CD4-positive, alpha-beta T cell treated with Interferon gamma for 1 hour (primary cell): ENCODE results near the gene SURF4.
A peak's percentile ranks its signal among the peaks of the same experiment; 100 is the strongest.

ENCODE experiments used
- DNase-seq: peaks from one replicate; pipeline ENCODE4 v3.0.0-alpha.2; 2020

The SURF4 gene

GRCh38 chr9:133375724-133376654, at the start of gene SURF4, which contains the start of gene STKLD1:
Gene SURF4, minus strand, starts transcription at chr9:133376060. Its CDS starts 91 bp downstream, at chr9:133375969.
Gene STKLD1, plus strand, starts transcription at chr9:133376366. Its CDS starts 108 bp downstream, at chr9:133376474.
- DNase-seq = peak; percentile 93

DNA sequence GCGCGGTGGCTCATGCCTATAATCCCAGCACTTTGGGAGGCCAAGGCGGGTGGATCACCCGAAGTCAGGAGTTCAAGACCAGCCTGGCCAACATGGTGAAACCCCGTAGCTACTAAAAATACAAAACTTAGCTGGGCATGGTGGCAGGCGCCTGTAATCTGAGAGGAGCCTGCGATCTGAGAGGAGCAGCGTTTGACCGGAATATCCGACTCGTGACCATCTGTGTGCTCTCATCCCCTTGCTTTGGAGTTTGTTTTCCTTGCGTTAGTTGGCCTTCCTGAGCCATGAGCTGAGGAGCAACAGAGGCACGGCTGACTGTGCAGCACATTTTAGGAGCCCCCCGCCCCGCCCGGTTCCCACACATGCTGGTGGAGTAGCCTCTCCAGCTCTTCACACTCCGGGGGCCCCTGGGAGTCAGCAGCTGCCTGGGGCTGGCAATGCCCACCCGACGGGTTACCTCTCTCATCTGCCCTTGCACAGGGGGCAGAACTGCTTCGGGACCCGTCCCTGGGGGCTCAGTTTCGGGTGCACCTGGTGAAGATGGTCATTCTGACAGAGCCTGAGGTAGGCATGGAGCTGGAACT, 49.3 kb upstream of the SURF4 start:
- no peak for DNase-seq

- DNase-seq = no peak
Observed at GRCh38 chr9:133424187-133424586, 48.3 kb upstream of the SURF4 start.

DNA sequence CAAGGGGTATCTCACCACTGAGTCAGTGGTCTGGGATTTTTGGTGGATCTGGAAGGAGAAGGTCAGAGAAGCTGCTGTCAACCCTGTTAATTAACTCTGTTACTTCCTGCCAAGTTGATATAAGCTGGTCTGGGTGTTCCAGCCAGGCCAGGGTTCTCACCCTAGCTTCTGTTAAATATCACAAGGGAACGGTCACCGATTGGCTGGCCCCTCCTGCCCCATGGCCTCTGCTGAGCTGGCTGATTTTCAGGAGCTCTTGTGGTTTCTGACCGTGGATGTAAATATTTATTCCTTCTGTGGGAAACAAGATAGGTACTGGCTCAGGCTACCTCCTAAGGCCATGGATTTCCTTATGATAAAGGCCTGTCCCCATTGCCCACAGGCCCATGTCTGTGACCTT, 47.4 kb upstream of the SURF4 start:
- DNase-seq = no peak

DNA sequence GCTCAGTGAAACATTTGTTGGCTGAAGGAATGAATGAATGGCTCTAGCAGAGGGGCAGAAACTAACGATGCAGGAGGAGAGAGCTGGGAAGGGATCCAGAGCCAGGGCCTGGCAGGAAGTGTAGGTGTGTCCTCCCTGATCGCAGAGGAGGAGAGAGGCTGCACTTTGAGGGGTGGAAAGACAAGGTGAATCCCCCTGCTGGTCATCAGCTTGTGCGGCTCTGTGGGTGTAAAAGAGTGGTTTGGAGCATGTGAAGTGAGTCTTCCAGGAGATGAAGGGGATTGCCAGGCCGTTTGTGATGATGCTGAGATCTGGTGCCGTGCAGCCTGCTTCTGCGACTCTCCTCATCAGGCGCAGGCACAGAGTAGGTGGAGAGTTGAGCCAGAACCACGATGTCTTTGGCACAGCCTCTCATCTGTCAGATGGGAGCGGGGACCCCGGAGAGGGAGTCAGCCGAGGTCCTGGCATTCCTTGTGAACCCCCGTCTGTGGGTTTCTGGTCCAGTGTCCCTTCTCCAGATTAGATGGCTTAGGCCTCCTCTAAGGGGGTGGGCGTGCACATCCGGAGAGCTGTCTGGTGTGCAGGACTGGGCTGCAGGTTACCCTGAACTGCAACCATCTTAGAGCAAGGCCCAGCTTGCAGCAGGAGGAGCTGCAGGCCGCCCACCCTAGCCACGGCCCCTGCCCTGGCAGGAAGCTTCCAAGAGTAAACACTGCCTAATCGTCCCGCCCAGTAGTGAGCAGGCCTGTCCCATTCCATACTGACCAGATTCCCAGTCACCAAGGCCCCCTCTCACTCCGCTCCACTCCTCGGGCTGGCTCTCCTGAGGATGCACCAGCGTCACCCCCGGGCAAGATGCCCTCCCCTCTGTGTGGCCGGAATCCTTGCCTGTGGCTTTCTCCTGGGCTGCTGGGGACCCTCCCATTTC, 46.0 kb upstream of the SURF4 start, which contains the start of gene ADAMTS13:
Gene ADAMTS13, plus strand, starts transcription at position 753 of the 928 bp plus-strand sequence. Its CDS starts 77 bp downstream, at position 830.
- no peak for DNase-seq

DNA sequence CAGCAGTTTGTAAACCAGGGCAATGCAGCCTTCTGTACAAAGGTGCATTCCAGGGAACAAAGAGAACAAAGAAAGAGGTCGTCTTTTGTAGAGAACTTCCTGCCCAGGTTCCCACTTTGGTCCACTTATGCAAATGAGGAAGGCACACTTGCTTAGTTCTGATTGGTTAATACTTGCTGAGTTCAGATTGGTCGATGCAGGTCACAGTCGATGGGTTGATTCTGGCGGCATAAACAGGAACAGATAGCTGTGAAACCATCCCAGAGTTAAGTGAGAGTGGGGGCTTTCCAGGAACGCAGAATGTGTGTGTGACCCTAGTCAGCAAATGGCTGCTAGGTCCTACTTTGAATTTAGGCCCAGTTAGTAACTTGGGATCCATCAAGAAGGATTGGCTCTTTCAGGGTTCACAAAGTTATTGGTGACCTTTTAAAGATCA, 44.5 kb upstream of the SURF4 start:
- DNase-seq = peak; percentile 66

DNA sequence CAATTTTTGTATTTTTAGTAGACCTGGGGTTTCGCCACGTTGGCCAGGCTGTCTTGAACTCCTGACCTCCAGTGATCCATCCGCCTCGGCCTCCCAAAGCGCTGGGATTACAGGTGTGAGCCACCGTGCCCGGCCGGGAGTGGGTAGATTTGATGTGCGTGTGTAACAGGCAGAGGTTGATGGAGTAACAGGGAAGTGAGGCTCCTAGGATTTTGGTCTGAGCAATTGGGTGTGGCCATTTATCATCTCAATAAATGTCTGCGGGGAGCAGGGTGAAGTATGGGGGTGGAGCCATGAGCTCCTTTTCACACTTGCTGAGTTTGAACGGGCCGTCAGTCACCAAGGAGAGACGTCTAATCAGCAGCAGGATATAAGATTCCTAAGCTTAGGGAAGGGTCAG, 43.1 kb upstream of the SURF4 start:
- DNase-seq = no peak

DNA sequence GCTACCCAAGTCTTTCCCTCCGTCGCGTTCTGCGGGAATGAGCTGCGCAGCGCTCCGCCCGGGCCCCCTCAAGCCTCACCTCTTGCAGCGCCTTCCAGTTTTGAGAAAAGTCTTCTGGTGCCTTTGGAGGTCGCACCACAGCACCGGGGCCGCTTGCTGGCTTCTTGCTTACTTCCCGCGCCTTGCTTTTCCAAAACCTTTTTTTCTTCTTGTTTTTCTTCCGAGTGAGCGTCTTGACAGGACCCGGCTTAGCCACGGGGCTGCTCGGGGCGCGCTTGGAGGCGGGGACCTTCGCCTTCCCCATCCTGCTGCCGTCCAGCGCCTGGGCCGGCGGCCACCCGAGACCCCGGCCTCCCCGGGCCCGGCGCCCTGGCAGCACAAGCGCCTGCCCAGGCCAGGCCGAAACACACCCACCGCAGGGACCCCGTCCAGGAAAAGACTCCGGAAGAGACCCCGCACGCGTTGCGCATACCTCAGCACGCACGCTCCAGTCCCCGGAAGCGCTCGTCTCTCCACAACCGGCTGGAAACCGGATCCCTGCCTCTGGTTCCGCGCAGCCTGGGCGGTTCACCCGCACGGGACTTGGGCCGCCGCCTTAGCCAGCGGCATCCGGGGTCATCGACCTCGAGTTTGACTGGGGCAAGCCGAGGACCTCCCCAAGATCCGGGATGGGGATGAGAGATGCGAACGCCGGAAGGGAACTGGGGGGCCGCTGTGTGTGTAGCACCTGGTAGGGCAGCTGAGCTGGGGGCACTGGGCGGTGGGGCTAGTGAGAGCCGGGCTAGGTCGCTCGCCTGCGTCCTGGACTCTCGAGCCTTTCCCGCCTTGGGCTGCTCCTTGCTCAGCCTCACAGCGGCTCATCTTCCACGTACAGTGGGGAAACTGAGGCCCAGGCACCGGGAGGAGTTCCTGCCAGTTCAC, 41.9 kb upstream of the SURF4 start, which contains the start of gene REXO4:
Gene REXO4, minus strand, starts transcription at position 470 of the 921 bp plus-strand sequence. Its CDS starts 166 bp downstream, at position 304.
- DNase-seq = peak; percentile 82

DNA sequence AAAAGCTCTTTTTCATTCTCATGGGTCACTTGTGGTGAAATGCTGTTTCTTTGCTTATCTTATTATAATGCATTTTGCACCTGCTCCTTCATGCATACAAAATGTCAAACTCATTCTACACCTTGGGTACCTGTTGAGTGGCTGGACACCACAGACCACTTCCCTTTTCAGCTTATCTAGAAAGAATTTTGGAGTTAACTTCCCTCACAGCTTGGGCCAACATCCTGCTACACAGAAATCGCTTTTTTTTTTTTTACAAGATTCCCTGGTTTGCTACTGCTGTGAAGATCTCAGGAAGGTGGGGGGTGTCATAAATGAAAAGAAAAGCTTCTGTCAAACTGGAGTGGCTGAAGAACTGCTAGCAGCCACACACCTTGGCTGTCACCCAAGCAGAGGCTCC, 39.3 kb upstream of the SURF4 start:
- DNase-seq = no peak

DNA sequence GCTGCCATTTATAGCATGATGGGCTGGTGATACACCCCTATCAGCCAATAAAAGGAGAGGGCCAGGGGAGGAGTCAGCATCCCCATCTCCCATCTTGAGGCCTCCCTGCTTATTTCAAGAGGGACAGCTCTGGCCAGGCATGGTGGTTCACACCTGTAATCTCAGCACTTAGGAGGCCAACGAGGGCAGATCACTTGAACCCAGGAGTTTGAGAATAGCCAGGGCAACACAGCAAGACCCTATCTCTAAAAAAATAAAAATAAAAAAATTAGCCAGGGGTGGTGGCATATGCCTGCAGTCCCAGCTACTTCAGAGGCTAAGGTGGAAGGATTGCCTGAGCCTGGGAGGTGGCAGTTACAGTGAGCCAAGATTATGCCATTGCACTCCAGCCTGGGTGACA, 32.2 kb upstream of the SURF4 start:
- no peak for DNase-seq

GRCh38 chr9:133406480-133407307, 30.8 kb upstream of the SURF4 start:
- DNase-seq = peak; percentile 78

DNA sequence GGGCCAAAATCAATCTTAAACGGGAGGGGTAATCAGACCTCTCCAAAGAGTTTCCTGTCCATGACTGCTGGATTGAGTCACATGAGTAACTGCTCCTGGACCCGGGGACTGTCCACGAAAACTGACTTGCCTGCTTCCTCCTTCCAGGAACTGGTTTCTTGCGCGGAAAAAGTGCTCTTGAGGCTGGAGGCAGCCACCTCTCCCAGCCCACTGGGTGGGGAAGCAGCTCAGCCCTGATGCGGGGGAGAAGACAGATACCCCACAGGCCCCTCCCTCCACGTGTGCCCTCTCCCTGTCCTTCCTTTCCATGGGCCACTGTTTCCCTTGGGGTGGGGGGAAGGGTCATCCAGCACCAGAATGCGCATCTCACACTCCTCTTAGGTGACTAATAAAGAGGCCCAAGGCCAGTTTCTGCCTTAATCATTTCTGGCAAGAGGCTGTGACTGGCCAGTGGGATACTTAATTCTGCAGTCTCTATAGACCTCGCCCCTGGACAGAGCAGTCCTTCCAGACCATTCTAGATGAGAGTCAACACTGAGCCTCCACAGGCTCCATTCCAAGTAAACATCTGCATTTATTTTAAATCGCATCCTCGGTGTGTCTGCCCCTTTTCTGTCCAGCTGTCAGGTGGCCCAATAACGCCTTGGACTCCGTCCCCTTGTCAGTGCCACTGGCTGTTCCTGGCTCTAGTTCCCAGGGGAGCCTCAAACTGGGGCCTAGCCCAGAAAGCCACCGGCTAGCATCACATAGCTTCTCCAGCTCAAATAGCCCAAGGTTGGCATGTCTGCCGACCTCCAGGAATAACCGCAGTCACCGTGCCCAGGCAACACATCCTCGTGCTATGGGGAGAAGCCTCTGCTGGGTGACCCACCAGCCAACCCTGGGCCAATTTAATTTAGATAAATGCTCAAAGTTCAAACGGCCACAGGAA, 29.9 kb upstream of the SURF4 start:
- DNase-seq = no peak

DNA sequence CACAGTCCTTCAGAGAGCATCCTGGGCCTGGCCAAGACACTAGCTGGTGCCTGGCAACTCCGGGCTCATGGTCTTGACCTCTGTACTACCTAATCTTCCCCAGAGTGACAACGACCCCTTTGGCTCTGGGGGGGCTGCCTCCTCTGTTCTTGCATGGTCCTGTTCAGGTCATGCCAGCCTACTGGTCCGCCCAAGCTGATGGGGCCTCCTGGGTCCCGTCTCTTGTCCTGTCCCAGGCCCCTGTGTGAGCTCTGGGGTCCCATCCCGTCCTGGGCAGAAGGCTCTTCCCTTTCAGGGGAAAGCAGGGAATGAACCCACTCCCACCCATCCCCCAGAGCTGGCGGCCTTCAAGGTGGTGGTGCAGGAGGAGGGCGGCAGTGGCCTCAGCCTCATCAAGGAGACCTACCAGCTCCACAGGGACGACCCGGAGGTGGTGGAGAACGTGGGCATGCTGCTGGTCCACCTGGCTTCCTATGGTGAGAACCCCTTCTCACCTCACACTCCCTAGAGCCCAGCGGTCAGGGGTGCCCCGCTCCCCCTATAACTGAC, 28.7 kb upstream of the SURF4 start:
- DNase-seq = no peak

DNA sequence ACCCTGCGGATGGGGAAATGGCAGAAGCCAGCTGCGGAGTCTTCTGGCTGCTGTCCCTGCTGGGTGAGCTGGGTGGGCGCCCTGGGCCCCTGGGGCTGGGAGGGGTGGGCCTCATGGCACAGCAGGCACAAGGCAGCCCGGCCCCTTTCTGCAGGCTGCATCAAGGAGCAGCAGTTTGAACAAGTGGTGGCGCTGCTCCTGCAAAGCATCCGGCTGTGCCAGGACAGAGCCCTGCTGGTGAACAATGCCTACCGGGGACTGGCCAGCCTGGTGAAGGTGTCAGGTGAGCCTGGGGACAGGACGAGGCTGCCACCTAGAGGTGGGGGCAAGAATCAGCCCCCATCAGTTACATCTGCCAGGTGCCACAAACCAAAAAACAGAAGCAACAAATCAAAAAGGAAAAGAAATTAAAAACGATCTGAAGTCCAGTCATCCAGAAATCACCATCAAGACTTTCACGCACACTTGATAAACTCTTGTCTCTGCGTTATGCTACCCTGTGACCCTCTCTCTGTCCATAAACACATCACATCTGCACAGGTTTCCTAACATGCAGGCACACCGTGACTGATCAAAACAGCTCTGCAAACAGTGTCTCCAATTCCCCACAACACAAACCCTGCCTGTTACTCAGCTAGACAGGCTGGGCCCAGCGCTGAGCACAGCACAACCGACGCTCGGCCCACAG, 28.1 kb upstream of the SURF4 start:
- DNase-seq = peak; percentile 48

- no peak for DNase-seq
Observed at GRCh38 chr9:133402689-133403088, 26.8 kb upstream of the SURF4 start.

DNA sequence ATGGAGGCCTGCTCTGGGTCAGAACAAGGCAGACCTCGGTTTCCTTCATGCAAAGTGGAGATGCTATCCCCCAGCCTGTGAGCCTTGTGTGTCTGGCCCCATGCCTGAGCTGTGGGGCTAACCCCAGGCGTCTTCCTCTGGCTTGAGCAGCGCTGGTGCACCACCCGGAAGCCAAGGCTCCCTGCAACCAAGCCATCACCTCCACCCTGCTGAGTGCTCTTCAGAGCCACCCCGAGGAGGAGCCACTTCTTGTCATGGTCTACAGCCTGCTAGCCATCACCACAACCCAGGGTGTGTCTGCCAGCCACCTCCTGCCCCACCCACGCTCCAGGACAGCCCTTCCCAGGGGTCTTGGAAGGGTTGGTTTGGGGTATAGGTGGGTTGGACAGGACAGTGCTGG, 25.7 kb upstream of the SURF4 start:
- no peak for DNase-seq

- DNase-seq = no peak
Observed at GRCh38 chr9:133400292-133400691, 24.4 kb upstream of the SURF4 start.

DNA sequence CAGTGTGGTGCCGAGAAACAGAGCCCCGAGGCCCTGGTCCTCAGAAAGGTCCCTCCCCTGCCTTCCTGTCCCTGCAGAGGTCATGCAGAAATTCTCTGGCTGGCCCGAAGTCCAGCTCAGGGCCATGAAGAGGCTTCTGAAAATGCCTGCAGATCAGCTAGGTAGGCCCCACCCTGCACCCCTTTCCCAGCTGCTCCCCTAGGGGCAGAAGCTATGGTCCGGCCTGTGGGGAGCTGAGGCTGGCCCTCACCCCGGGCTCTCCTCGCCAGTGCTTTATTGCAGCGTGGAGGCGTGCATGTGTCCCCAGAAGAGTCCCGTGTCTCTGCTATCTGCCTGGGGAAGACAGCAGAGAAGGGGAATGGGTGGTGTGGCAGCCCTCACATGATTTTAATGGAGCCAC, 22.0 kb upstream of the SURF4 start:
- no peak for DNase-seq

- DNase-seq = no peak
Observed at GRCh38 chr9:133397370-133397769, 21.5 kb upstream of the SURF4 start.
